CD8-positive, alpha-beta memory T cell (primary cell): ENCODE results near the gene HAUS1. TPM values are rescaled to one million over a fixed set of nuclear protein-coding genes. Genes with fewer than 3 reads are reported as not detected.

ENCODE experiments used
- CTCF ChIA-PET: fragments of 350-600 bp; sonication (Branson Sonifier 250); formaldehyde crosslinking; loops from one replicate; lab custom pipeline; 2021; ENCODE audit warnings: antibody characterized with exemption; lab: Charles Lee
- POLR2A ChIA-PET: fragments of 350-600 bp; sonication (Branson Sonifier 250); formaldehyde crosslinking; loops from one replicate; lab custom pipeline; 2021; ENCODE audit warnings: antibody characterized with exemption; lab: Charles Lee
- DNase-seq, 5 donors: peaks; one replicate each; pipeline versions ENCODE4 v3.0.0 to v3.0.0-alpha.2; 2020 to 2022; ENCODE audit warnings: mixed read lengths in 1 of 5
- H3K27ac ChIP-seq: one replicate; pipeline ENCODE4 v1.7.0; 2013; ENCODE audit warnings: low read depth, mild to moderate bottlenecking, low read length, moderate library complexity
- H3K27me3 ChIP-seq: 2 replicates; pipeline ENCODE4 v1.7.0; 2013; ENCODE audit warnings: low read length, mild to moderate bottlenecking; ENCODE audit not compliant: insufficient read depth, poor library complexity, severe bottlenecking
- H3K36me3 ChIP-seq: 2 replicates; pipeline ENCODE4 v1.7.0; 2013; ENCODE audit warnings: mild to moderate bottlenecking, low read length, moderate library complexity; ENCODE audit not compliant: insufficient read depth
- H3K4me1 ChIP-seq: 2 replicates; pipeline ENCODE4 v1.7.0; 2013; ENCODE audit warnings: mild to moderate bottlenecking, low read length, moderate library complexity; ENCODE audit not compliant: insufficient read depth
- H3K4me3 ChIP-seq: 2 replicates; pipeline ENCODE4 v1.7.0; 2013; ENCODE audit warnings: mild to moderate bottlenecking, low read length
- H3K9me3 ChIP-seq: 2 replicates; pipeline ENCODE4 v1.7.0; 2013; ENCODE audit warnings: mild to moderate bottlenecking, low read length
- H3K27ac Mint-ChIP-seq, 8 donors: one replicate each; pipeline ENCODE4 v1.8.0; 2020 to 2021; ENCODE audit warnings: mixed read lengths in 8 of 8, mild to moderate bottlenecking in 6 of 8, inconsistent platforms in 3 of 8, moderate library complexity in 3 of 8
- H3K27me3 Mint-ChIP-seq, 2 donors: one replicate each; pipeline ENCODE4 v1.8.0; 2020 to 2021; ENCODE audit warnings: mixed read lengths in 2 of 2, mild to moderate bottlenecking in 1 of 2, moderate library complexity in 1 of 2
- H3K36me3 Mint-ChIP-seq, 3 donors: one replicate each; pipeline ENCODE4 v1.8.0; 2020 to 2021; ENCODE audit warnings: mixed read lengths in 3 of 3, inconsistent platforms in 1 of 3, mild to moderate bottlenecking in 1 of 3
- H3K4me1 Mint-ChIP-seq, 3 donors: one replicate each; pipeline ENCODE4 v1.8.0; 2020 to 2021; ENCODE audit warnings: mixed read lengths in 3 of 3, inconsistent platforms in 1 of 3, mild to moderate bottlenecking in 1 of 3
- H3K4me3 Mint-ChIP-seq, 7 donors: one replicate each; pipeline ENCODE4 v1.8.0; 2020 to 2021; ENCODE audit warnings: mixed read lengths in 7 of 7, mild to moderate bottlenecking in 6 of 7, moderate library complexity in 4 of 7, inconsistent platforms in 2 of 7
- H3K9me3 Mint-ChIP-seq, 5 donors: one replicate each; pipeline ENCODE4 v1.8.0; 2020 to 2022; ENCODE audit warnings: mixed read lengths in 5 of 5, mild to moderate bottlenecking in 3 of 5, moderate library complexity in 2 of 5, inconsistent platforms in 1 of 5
- polyA plus RNA-seq: library from polyadenylated mRNA; unstranded; fragments of 300-500 nt; fragmentation: Illumina TruSeq; gene quantifications from one replicate; pipeline ENCODE4 v1.2.3, GENCODE V29; 2021
- total RNA-seq, 2 experiments: library from RNA; stranded (reverse); gene quantifications; one replicate each; pipeline ENCODE4 v1.2.3, GENCODE V29; 2021

Gene HAUS1
- total and polyA plus RNA-seq, 3 experiments from 2014 or later = 43.2 to 53.3 (median 52.5) TPM

DNA sequence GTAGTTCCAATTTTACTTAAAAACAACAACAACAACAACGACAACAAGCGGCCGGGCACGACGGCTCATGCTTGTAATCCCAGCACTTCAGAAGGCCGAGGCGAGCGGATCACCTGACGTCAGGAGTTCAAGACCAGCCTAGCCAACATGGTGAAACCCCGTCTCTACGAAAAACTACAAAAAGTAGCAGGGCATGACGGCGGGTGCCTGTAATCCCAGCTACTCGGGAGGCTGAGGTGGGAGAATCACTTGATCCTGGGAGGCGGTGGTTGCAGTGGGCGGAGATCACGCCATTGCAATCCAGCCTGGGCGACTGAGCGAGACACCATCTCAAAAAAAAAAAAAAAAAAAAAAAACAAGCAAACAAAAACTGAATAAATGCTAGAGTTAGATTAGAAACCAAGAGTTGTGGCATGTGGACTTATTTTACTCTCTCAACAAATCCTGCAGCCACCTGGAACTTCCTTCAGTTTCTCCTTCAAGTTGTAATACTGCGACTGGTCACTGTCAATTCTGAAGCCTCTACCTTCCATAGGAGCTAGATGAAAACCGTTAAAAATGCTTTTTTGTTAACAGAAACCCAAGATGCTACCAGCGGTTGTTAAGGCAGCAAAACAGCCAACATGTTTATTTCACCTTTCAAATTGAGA is 7.4 kb upstream of the HAUS1 start:
- peaks cover 4 to 38% (median 5%) of the 10 kb centered on the region in 3 donors for H3K36me3 Mint-ChIP-seq
- H3K4me1 Mint-ChIP-seq = peaks cover 33 to 51% (median 39%) of the 10 kb centered on the region in 3 donors
- H3K9me3 Mint-ChIP-seq = no peaks in the 10 kb centered on the region

DNA sequence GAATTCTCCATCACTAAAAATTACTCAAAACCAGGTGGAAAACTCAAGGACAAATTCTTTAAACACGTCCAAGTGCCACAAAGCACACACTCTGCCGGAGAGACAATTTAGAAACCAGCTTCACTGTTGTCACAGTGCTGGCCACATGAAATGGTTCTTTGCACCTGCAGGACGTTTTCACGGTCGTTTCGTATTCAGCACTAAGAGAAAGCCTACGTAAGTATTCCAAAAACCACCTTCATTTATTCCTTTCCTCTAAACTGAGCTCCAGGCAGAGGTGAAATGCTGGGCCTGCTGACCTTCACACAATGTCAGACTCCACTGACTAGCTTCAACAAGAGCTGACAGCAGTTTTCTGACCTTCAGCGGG is 6.8 kb upstream of the HAUS1 start:
- H3K9me3 ChIP-seq = no peaks in the 10 kb centered on the region
- Mint-ChIP-seq H3K36me3 (peaks cover 4 to 34% (median 5%) of the 10 kb centered on the region in 3 donors), H3K4me3 (peak overlapping the region; percentile 97 to 99 (median 98)), H3K27ac (peak overlapping the region; percentile 89 to 99 (median 98)), H3K4me1 (peaks cover 32 to 44% (median 37%) of the 10 kb centered on the region in 3 donors), H3K27me3 (no peaks in the 10 kb centered on the region), H3K9me3 (no peaks in the 10 kb centered on the region)
- peak overlapping the region; percentile 79 for H3K4me3 ChIP-seq
- no peaks in the 10 kb centered on the region for H3K27me3 ChIP-seq
- no peaks in the 10 kb centered on the region for H3K36me3 ChIP-seq
- peak overlapping the region; percentile 83 for H3K27ac ChIP-seq
- ChIA-PET POLR2A (interaction anchor here (1.1 to 1.7 kb wide), 2 partner anchors 17 to 26 kb away, joined by 3 to 5 read pairs; partner anchors contain the start of gene PSTPIP2), CTCF (interaction anchor here (0.8 to 1.9 kb wide), 5 partner anchors 14 to 440 kb away, joined by 3 to 9 read pairs (median 4); a partner anchor contains a TSS)
- peaks cover 31% of the 10 kb centered on the region for H3K4me1 ChIP-seq
- peak in 1 of 5 donors; percentile 6 for DNase-seq

More for the DNA sequence above, 7.4 kb upstream of the HAUS1 start:
- Mint-ChIP-seq H3K27me3 (no peaks in the 10 kb centered on the region), H3K27ac (peak overlapping the region; percentile 89 to 99 (median 98)), H3K4me3 (peak overlapping the region; percentile 97 to 99 (median 98))
- CTCF ChIA-PET = interaction anchor here (0.8 to 1.3 kb wide), 4 partner anchors 14 to 439 kb away, joined by 3 to 7 read pairs (median 4); no protein-coding TSS in a partner anchor
- peak in 1 of 5 donors; percentile 6 for DNase-seq
- H3K9me3 ChIP-seq = no peaks in the 10 kb centered on the region
- POLR2A ChIA-PET = interaction anchor here (0.7 to 1.1 kb wide), 2 partner anchors 17 to 1053 kb away, joined by 3 to 5 read pairs; no protein-coding TSS in a partner anchor
- no peaks in the 10 kb centered on the region for H3K27me3 ChIP-seq
- H3K4me1 ChIP-seq = peaks cover 31% of the 10 kb centered on the region
- H3K27ac ChIP-seq = peak overlapping the region; percentile 83
- peaks cover 1% of the 10 kb centered on the region for H3K36me3 ChIP-seq
- peak overlapping the region; percentile 79 for H3K4me3 ChIP-seq

DNA sequence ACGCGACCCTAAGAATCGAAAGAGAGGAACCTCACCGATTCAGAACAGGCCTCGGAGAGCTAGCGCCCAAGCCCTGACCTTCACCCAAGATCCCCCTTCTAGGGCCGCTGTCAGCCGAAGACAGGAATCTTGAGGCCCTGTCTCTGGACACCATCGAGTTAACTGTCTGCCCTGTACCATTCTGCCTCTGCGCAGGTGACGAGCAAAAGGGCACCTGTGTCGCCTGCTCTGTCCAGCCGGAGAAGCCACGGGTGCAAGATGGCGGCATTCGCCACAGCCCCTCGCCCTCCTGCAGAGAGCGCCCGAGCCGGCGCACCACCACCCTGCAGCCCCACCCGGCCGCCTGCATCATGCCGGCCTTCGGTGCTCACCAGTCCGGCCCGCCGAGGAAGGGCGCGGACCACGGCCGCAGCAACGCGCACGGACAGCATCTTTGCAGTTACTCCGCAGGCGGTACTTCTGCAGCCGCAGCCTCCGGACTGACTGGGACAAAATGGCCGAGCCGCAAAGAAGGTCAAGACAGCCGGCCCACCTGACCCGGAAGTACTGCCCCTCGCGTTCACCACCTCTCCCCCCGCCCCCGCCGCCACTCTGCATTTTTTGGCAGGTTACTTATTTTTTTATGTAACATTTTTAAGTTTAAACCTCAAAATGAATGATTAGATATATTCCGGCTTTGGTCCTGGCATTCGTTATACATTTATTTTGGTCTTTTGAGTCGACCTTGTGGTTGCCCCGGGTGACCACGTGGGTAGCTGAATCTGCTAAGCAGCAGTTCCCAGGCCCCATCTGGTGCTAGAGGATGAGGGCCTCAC is 6.2 kb upstream of the HAUS1 start, which contains the start of gene ATP5F1A:
TSS of gene ATP5F1A (minus strand) at position 496 of the 815 bp plus-strand sequence. CDS start at position 431, 65 bp downstream.
- DNase-seq = peak; percentile 81 to 88 (median 83)
- H3K27ac Mint-ChIP-seq = peak within 1 kb of the TSS; percentile 89 to 99 (median 98)
- H3K27ac ChIP-seq = peak within 1 kb of the TSS; percentile 83
- H3K27me3 ChIP-seq = no peaks in the 10 kb centered on the region
- peak within 1 kb of the TSS; percentile 79 for H3K4me3 ChIP-seq
- H3K36me3 Mint-ChIP-seq = peaks cover 4 to 29% (median 5%) of the 10 kb centered on the region in 3 donors
- no peaks in the 10 kb centered on the region for H3K9me3 Mint-ChIP-seq
- H3K27me3 Mint-ChIP-seq = no peaks in the 10 kb centered on the region
- H3K4me1 Mint-ChIP-seq = peaks cover 30 to 39% (median 37%) of the 10 kb centered on the region in 3 donors
- no peaks in the 10 kb centered on the region for H3K36me3 ChIP-seq
- H3K9me3 ChIP-seq = no peaks in the 10 kb centered on the region
- peak within 1 kb of the TSS; percentile 97 to 99 (median 98) for H3K4me3 Mint-ChIP-seq
- H3K4me1 ChIP-seq = peaks cover 31% of the 10 kb centered on the region
- CTCF ChIA-PET = interaction anchor here (0.8 to 1.9 kb wide), 6 partner anchors 15 to 440 kb away, joined by 3 to 9 read pairs (median 4); a partner anchor contains a TSS
- POLR2A ChIA-PET = interaction anchor here (1.1 to 1.7 kb wide), 2 partner anchors 18 to 26 kb away, joined by 3 to 5 read pairs; partner anchors contain the start of gene PSTPIP2

DNA sequence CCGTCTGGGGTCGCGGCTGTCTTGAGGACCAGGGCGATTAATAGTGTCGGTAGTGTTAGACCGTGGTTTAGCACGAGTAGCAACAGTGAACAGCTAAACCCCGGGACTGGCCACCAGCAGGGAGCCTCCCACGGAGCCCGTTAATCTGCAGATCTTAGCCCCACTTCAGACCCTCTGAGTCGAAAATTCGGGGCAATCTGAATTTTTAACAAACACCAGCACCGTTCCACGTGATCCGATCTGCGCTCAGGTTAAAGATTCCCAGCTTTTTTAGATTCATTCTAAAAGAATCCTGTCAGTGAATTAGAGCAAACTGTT is 5.6 kb upstream of the HAUS1 start:
- Histone ChIP-seq H3K27me3 (no peaks in the 10 kb centered on the region), H3K27ac (peak overlapping the region; percentile 83), H3K4me1 (peaks cover 31% of the 10 kb centered on the region), H3K36me3 (no peaks in the 10 kb centered on the region), H3K9me3 (no peaks in the 10 kb centered on the region), H3K4me3 (peak overlapping the region; percentile 79)
- H3K4me1 Mint-ChIP-seq = peaks cover 31 to 39% (median 37%) of the 10 kb centered on the region in 3 donors
- ChIA-PET POLR2A (interaction anchor here (1.7 kb wide), 1 partner anchor 27 kb away, joined by 5 read pairs; the partner anchor contains the start of gene PSTPIP2), CTCF (interaction anchor here (1.1 to 1.9 kb wide), 3 partner anchors 25 to 433 kb away, joined by 5 to 9 read pairs (median 7); a partner anchor contains a TSS)
- peak overlapping the region; percentile 89 to 99 (median 98) for H3K27ac Mint-ChIP-seq
- peaks cover 4 to 23% (median 5%) of the 10 kb centered on the region in 3 donors for H3K36me3 Mint-ChIP-seq
- no peaks in the 10 kb centered on the region for H3K27me3 Mint-ChIP-seq
- H3K4me3 Mint-ChIP-seq = peak overlapping the region; percentile 97 to 99 (median 98)
- H3K9me3 Mint-ChIP-seq = no peaks in the 10 kb centered on the region
- DNase-seq = no peak

DNA sequence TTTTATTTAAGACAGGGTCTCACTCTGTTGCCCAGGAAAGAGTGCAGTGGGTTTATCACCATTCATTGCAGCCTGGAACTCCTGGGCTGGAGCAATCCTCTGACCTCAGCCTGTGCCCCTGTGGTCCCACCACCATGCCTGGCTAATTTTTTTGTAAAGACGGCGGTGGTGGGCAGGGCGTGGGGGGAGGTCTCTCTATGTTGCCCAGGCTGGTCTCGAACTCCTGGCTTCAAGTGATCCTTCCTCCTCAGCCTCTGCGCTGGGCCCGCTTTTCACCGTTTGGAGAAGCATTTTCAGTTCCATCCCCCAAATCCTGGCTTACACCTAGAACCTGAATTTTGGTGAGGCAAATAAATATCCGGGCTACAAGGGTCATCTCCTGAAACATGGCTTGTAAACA is 4.7 kb upstream of the HAUS1 start:
- no peak for DNase-seq
- Mint-ChIP-seq H3K9me3 (no peaks in the 10 kb centered on the region), H3K4me3 (peak overlapping the region in 2 of 7 donors; percentile 41 to 99), H3K36me3 (peaks cover 2 to 21% (median 5%) of the 10 kb centered on the region in 3 donors), H3K27me3 (no peaks in the 10 kb centered on the region), H3K4me1 (peaks cover 31 to 41% (median 37%) of the 10 kb centered on the region in 3 donors), H3K27ac (peak overlapping the region in 1 of 8 donors; percentile 42)
- ChIA-PET POLR2A (no interaction called here), CTCF (interaction anchor here (1.1 to 1.9 kb wide), 3 partner anchors 26 to 433 kb away, joined by 5 to 9 read pairs (median 7); a partner anchor contains a TSS)
- H3K4me1 ChIP-seq = peaks cover 34% of the 10 kb centered on the region
- H3K36me3 ChIP-seq = no peaks in the 10 kb centered on the region
- no peak overlapping the region for H3K4me3 ChIP-seq
- H3K27ac ChIP-seq = no peak overlapping the region
- no peaks in the 10 kb centered on the region for H3K27me3 ChIP-seq
- H3K9me3 ChIP-seq = no peaks in the 10 kb centered on the region

- Mint-ChIP-seq H3K4me3 (no peak overlapping the region), H3K9me3 (no peaks in the 10 kb centered on the region)
These were observed 5.2 kb downstream of the HAUS1 start for GRCh38 chr18:46109386-46109785.

GRCh38 chr18:46110406-46110805 is 6.2 kb downstream of the HAUS1 start:
- no peak overlapping the region for H3K4me3 ChIP-seq
- H3K27me3 Mint-ChIP-seq = no peaks in the 10 kb centered on the region
- no peaks in the 10 kb centered on the region for H3K9me3 Mint-ChIP-seq
- H3K4me1 Mint-ChIP-seq = peaks cover 16 to 35% (median 28%) of the 10 kb centered on the region in 3 donors
- H3K27me3 ChIP-seq = no peaks in the 10 kb centered on the region
- H3K36me3 Mint-ChIP-seq = peaks cover 8 to 57% (median 9%) of the 10 kb centered on the region in 3 donors
- no peak overlapping the region for H3K27ac ChIP-seq
- no peak overlapping the region for H3K27ac Mint-ChIP-seq
- no peaks in the 10 kb centered on the region for H3K4me1 ChIP-seq
- H3K4me3 Mint-ChIP-seq = peak overlapping the region in 1 of 7 donors; percentile 50
- ChIA-PET CTCF (no interaction called here), POLR2A (interaction anchor here (0.6 to 0.7 kb wide), 2 partner anchors 65 to 1039 kb away, joined by 5 to 9 read pairs; no protein-coding TSS in a partner anchor)
- no peaks in the 10 kb centered on the region for H3K9me3 ChIP-seq
- peaks cover 4% of the 10 kb centered on the region for H3K36me3 ChIP-seq
- DNase-seq = no peak

More at GRCh38 chr18:46109386-46109785, 5.2 kb downstream of the HAUS1 start:
- H3K4me1 ChIP-seq = peaks cover 3% of the 10 kb centered on the region
- peaks cover 23 to 45% (median 38%) of the 10 kb centered on the region in 3 donors for H3K4me1 Mint-ChIP-seq
- CTCF ChIA-PET = no interaction called here
- POLR2A ChIA-PET = interaction anchor here (0.7 kb wide), 1 partner anchor 66 kb away, joined by 9 read pairs; no protein-coding TSS in a partner anchor
- peaks cover 8 to 57% (median 9%) of the 10 kb centered on the region in 3 donors for H3K36me3 Mint-ChIP-seq
- H3K27me3 Mint-ChIP-seq = no peaks in the 10 kb centered on the region
- H3K9me3 ChIP-seq = no peaks in the 10 kb centered on the region
- H3K4me3 ChIP-seq = no peak overlapping the region
- no peak overlapping the region for H3K27ac ChIP-seq
- DNase-seq = no peak
- peak overlapping the region in 1 of 8 donors; percentile 29 for H3K27ac Mint-ChIP-seq
- H3K27me3 ChIP-seq = no peaks in the 10 kb centered on the region
- H3K36me3 ChIP-seq = no peaks in the 10 kb centered on the region
